ENCODE results near the gene LCT. TPM values are rescaled to one million over a fixed set of nuclear protein-coding genes. Genes with fewer than 3 reads are reported as not detected.

Gene LCT
- total RNA-seq, 1 experiment from 2014 or later = not detected

DNA sequence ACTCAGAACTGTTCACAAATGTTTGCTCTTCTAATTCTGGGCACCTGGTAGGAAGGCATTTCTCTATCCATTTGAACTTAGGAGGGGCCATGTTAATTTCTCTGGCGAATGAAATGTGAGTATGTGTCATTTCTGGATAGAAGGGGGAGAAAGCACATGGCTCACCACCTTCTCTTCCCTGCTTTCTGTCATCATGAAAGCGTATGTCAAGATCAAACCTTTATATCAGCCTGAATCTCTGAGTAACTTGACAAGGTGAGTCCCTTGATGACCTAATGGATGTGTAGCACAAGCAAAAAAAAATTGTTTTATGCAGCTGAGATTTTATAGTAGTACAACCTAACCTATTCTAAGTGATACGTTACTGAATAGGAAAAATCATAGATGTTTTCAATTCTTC lies 12.1 kb upstream of the LCT start:
- Histone ChIP-seq H3K79me2 (ENCODE audit: low read depth) (no peaks in the 10 kb centered on the region), H3K4me1 (replicated peaks; ENCODE audit: insufficient read depth) (no peaks in the 10 kb centered on the region), H3K27ac (no peak overlapping the region), H2AFZ (no peak overlapping the region), H3K36me3 (ENCODE audit: low read depth) (0 out of 2 replicates have a peak, but pooled peaks cover 16% of the 10 kb centered on the region), H3K9me3 (ENCODE audit: insufficient read depth, low read depth) (no peaks in the 10 kb centered on the region), H3K9me2 (ENCODE audit: insufficient read depth) (no peaks in the 10 kb centered on the region), H4K20me1 (ENCODE audit: insufficient read depth) (no peaks in the 10 kb centered on the region), H3K4me2 (no peak overlapping the region), H3K27me3 (ENCODE audit: insufficient read depth, low read depth) (no peaks in the 10 kb centered on the region), H3F3A (ENCODE audit: insufficient read depth, low read depth) (peaks cover 3% of the 10 kb centered on the region), H3K4me3 (no peak overlapping the region)
- TF ChIP-seq, protein P1, sequence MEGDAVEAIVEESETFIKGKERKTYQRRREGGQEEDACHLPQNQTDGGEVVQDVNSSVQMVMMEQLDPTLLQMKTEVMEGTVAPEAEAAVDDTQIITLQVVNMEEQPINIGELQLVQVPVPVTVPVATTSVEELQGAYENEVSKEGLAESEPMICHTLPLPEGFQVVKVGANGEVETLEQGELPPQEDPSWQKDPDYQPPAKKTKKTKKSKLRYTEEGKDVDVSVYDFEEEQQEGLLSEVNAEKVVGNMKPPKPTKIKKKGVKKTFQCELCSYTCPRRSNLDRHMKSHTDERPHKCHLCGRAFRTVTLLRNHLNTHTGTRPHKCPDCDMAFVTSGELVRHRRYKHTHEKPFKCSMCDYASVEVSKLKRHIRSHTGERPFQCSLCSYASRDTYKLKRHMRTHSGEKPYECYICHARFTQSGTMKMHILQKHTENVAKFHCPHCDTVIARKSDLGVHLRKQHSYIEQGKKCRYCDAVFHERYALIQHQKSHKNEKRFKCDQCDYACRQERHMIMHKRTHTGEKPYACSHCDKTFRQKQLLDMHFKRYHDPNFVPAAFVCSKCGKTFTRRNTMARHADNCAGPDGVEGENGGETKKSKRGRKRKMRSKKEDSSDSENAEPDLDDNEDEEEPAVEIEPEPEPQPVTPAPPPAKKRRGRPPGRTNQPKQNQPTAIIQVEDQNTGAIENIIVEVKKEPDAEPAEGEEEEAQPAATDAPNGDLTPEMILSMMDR (conservative IDR thresholded peaks at IDR 0.05) = no peak
- no peak for TF ChIP-seq EZH2 (IDR thresholded peaks at IDR 0.05; ENCODE audit: low read depth)
- POLR2A ChIA-PET (ENCODE audit: unreplicated experiment) = no interaction called here
- BruUV-seq (replicated peaks) = no TSS peak
- DNase-seq = no peak
- CTCF ChIA-PET = no interaction called here
- intact Hi-C loops (cut with micrococcal nuclease; ENCODE audit: unreplicated experiment) = no loop called here

GRCh38 chr2:135845997-135846396 lies 9.0 kb upstream of the LCT start:
- Histone ChIP-seq H3K27me3 (ENCODE audit: insufficient read depth, low read depth) (no peaks in the 10 kb centered on the region), H3K4me3 (no peak overlapping the region), H3K79me2 (ENCODE audit: low read depth) (no peaks in the 10 kb centered on the region), H3K36me3 (ENCODE audit: low read depth) (0 out of 2 replicates have a peak, but pooled peaks cover 6% of the 10 kb centered on the region), H3K9me3 (ENCODE audit: insufficient read depth, low read depth) (no peaks in the 10 kb centered on the region), H3K4me2 (no peak overlapping the region), H3F3A (ENCODE audit: insufficient read depth, low read depth) (peaks cover 3% of the 10 kb centered on the region), H3K27ac (no peak overlapping the region), H2AFZ (no peak overlapping the region), H3K4me1 (replicated peaks; ENCODE audit: insufficient read depth) (no peaks in the 10 kb centered on the region), H4K20me1 (ENCODE audit: insufficient read depth) (no peaks in the 10 kb centered on the region), H3K9me2 (ENCODE audit: insufficient read depth) (no peaks in the 10 kb centered on the region)
- intact Hi-C loops (cut with micrococcal nuclease; ENCODE audit: unreplicated experiment) = no loop called here
- no TSS peak for BruUV-seq (replicated peaks)
- no peak for DNase-seq
- TF ChIP-seq EZH2 (IDR thresholded peaks at IDR 0.05; ENCODE audit: low read depth) = no peak
- TF ChIP-seq, protein P1 (conservative IDR thresholded peaks at IDR 0.05) = no peak
- POLR2A ChIA-PET (ENCODE audit: unreplicated experiment) = no interaction called here
- CTCF ChIA-PET = no interaction called here

GRCh38 chr2:135845257-135845656 lies 8.3 kb upstream of the LCT start:
- Histone ChIP-seq H2AFZ (no peak overlapping the region), H3K9me2 (ENCODE audit: insufficient read depth) (no peaks in the 10 kb centered on the region), H3F3A (ENCODE audit: insufficient read depth, low read depth) (peaks cover 3% of the 10 kb centered on the region), H3K79me2 (ENCODE audit: low read depth) (no peaks in the 10 kb centered on the region), H3K9me3 (ENCODE audit: insufficient read depth, low read depth) (no peaks in the 10 kb centered on the region), H3K4me1 (replicated peaks; ENCODE audit: insufficient read depth) (no peaks in the 10 kb centered on the region), H3K27me3 (ENCODE audit: insufficient read depth, low read depth) (no peaks in the 10 kb centered on the region), H3K4me3 (no peak overlapping the region), H3K4me2 (no peak overlapping the region), H4K20me1 (ENCODE audit: insufficient read depth) (no peaks in the 10 kb centered on the region; the same call in 1 of the 2 replicates), H3K27ac (no peak overlapping the region), H3K36me3 (ENCODE audit: low read depth) (peaks cover 8% of the 10 kb centered on the region; the same call in 1 of the 2 replicates)
- intact Hi-C loops (cut with micrococcal nuclease; ENCODE audit: unreplicated experiment) = no loop called here
- no TSS peak for BruUV-seq (replicated peaks)
- CTCF ChIA-PET = no interaction called here
- no peak for DNase-seq
- POLR2A ChIA-PET (ENCODE audit: unreplicated experiment) = no interaction called here
- TF ChIP-seq, protein P1 (conservative IDR thresholded peaks at IDR 0.05) = no peak
- no peak for TF ChIP-seq EZH2 (IDR thresholded peaks at IDR 0.05; ENCODE audit: low read depth)

Data from PC-9 (cell line).